IPS DF 4.7 (cell line): ENCODE results near the gene SHF.
"Not testable (repeated sequence)": the region's sequence is repeated elsewhere in the genome, so short reads cannot be mapped to it uniquely, and the experiment has no call there.

Source experiments
- DNase-seq: peaks from one replicate; pipeline ENCODE4 v3.0.0-alpha.2; 2013; ENCODE audit warnings: low spot score; ENCODE audit errors: extremely low read depth

SHF gene, protein sequence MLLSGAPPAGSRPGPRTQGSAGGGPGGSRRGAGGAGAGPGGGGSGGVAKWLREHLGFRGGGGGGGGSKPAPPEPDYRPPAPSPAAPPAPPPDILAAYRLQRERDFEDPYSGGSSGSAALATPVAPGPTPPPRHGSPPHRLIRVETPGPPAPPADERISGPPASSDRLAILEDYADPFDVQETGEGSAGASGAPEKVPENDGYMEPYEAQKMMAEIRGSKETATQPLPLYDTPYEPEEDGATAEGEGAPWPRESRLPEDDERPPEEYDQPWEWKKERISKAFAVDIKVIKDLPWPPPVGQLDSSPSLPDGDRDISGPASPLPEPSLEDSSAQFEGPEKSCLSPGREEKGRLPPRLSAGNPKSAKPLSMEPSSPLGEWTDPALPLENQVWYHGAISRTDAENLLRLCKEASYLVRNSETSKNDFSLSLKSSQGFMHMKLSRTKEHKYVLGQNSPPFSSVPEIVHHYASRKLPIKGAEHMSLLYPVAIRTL

DNA sequence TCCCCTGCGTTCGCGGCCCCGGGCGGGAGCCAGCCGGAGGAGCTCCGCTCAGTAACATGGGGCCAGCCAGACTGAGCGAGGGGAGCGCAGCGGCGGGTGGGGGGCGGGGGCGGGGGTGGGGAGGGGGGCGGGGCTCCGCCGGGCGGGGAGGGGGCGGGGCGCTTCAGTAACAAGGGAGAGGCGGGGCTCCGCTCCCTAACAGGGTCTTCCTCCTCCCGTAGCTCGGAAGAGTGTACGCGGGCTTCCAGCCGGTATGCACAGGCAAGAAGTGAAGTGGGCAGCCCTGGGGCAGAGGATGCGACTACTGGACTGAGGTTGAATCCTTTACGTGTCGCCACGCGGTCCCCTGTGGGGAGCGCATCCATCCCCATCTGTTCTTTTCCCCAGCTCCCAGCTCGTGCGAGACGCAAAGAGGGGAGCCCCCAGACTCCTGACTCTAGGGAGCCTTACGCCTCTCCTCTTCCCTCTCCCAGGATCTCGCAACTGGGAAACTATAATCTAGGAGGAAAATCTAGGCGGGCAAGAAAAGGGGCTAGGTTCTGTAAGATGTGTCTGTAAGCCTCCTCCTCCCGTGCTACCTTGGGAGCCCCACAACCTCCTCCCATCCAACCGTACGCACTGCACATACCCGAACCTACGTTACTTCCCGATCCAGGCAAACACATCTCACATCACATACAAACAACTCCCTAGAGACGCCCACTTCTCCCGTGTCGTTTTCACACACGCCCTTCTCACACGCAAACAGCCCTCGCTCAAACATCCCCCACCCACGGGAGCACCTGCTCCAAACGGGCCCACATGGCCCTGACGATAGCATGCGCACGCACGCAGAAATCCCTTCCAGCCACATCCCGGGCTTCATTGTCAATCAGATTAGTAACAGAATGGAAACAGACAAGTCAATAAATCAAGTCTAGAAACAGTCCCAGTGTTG is at the start of gene SHF:
SHF (minus strand) TSS at position 73 of the 937 bp plus-strand sequence; CDS start at position 58, 15 bp downstream.
- DNase-seq = no peak

GRCh38 chr15:45236806-45237205 is 49.0 kb upstream of the SHF start:
- not testable (repeated sequence) for DNase-seq

GRCh38 chr15:45234562-45235235 is 46.9 kb upstream of the SHF start:
- no peak for DNase-seq

GRCh38 chr15:45231864-45232562 is 44.2 kb upstream of the SHF start:
- DNase-seq = no peak

DNA sequence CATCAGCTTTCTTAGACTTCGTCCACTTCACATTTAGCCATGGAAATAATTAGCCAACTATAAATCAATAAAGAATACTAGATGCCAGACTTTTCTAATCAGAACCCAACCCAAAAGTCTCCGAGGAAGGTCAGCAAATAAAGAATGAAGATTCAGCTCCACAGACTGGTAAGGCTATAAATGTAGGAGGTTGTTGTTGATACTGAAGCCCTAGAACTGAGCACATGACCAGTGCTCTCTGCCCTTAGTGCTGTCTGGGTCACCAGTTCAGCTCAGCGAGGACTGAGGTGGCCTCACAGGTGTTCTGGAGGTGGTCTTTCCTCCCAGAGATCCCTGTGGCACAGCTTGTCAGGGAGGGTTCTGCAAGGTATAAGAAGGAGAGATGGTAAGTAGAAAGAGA is 43.4 kb upstream of the SHF start:
- no peak for DNase-seq

DNA sequence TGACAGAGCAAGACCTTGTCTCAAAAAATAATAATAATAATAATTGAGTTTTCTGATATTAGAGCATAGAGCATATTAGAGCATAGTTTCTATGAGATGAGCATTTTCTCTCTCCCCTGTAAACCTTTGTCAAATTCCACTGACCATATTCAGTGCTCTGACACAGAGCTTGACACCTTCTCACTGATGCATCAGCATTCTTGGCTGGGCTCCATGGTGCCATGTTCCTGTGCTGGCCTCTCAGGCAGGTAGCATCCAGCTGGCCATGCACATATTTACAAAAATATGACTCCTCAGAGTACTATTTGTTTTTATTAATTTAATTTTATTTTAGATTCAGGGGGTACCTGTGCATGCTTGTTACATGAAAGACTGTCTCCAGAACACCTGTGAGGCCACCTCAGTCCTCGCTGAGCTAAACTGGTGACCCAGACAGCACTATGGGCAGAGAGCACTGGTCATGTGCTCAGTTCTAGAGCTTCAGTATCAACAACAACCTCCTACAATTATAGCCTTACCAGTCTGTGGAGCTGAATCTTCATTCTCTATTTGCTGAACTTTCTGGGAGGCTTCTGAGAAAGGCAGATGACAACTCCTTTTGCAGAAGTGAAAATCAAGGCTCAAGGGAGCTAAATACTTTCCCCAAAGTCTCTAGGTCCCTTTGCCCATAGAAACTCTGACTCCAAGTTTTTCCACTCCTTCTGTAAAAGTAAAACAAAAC is 42.6 kb upstream of the SHF start:
- DNase-seq = no peak

GRCh38 chr15:45228931-45229330 is 41.2 kb upstream of the SHF start:
- no peak for DNase-seq

- DNase-seq = no peak
Measured at GRCh38 chr15:45225506-45226273, 37.9 kb upstream of the SHF start.

- no peak for DNase-seq
Measured at GRCh38 chr15:45224621-45225217, 37.0 kb upstream of the SHF start.

DNA sequence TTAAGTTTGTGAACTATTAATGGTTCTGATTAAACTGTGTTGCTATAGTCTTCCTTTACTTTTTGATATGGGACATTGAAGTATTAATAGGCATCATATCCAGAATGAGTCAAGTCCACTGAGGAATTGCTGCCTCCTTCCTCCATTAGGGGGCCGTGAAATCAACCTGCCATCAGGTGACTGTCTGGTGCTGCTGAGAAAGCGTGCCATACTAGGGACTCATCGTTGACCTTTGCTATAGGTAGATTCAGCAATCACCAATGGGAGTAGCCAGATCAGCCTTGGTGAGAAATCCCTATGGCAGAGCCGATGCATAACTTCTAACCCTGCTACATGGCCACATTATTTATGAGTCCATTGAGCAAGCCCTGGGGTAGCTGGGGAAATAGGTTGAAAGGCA is 34.2 kb upstream of the SHF start:
- no peak for DNase-seq

- DNase-seq = no peak
Measured at GRCh38 chr15:45221053-45221599, 33.4 kb upstream of the SHF start.

- DNase-seq = no peak
Measured at GRCh38 chr15:45212493-45212892, 24.7 kb upstream of the SHF start.

GRCh38 chr15:45205192-45205591 is 17.4 kb upstream of the SHF start:
- no peak for DNase-seq

GRCh38 chr15:45203182-45203581 is 15.4 kb upstream of the SHF start:
- no peak for DNase-seq

GRCh38 chr15:45201869-45202268 is 14.1 kb upstream of the SHF start:
- DNase-seq = no peak

DNA sequence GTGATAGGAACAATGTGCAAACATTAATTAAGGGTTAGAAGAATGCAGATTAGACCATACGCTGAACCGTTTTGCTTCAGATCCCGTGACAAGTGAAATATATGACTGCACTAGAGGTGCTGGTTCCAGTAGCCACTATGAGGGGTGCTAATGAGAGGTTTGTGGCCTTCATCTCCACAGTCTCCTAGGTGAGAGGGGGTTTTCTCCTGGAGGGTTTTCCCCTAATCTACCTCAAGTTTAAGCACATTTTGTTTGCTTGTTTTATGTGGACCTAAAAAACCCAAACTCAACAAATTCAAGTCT is 13.7 kb upstream of the SHF start:
- DNase-seq = no peak

GRCh38 chr15:45200799-45201556 is 13.2 kb upstream of the SHF start:
- no peak for DNase-seq
